B cell (primary cell): Measurements from ENCODE around the gene FXYD7. TPM values are rescaled to one million over a fixed set of nuclear protein-coding genes. Genes with fewer than 3 reads are reported as not detected.

Experiments used
- ATAC-seq: fragments of 200-7000 bp; cut with Tn5 transposase; one replicate; pipeline ENCODE4 v1.10.0; 2021; ENCODE audit warnings: low read depth, mild to moderate bottlenecking, moderate number of reproducible peaks, moderate library complexity
- CTCF ChIA-PET: fragments of 350-600 bp; sonication (Branson Sonifier 250); formaldehyde crosslinking; loops from one replicate; lab custom pipeline; 2021; ENCODE audit warnings: antibody characterized with exemption, inconsistent platforms; lab: Charles Lee
- POLR2A ChIA-PET: fragments of 350-600 bp; sonication (Branson Sonifier 250); formaldehyde crosslinking; loops from one replicate; lab custom pipeline; 2021; ENCODE audit warnings: antibody characterized with exemption; lab: Charles Lee
- DNase-seq: peaks from one replicate; pipeline ENCODE4 v3.0.0; 2013
- H2AFZ ChIP-seq: 2 replicates; pipeline ENCODE4 v1.6.1; 2012; ENCODE audit warnings: mild to moderate bottlenecking, low read depth, low read length; ENCODE audit not compliant: insufficient read depth, poor library complexity, severe bottlenecking
- H3K27ac ChIP-seq, 2 donors: 1 replicate in 1 of 2; 2 replicates in 1 of 2; pipeline ENCODE4 v1.5.1; 2012 to 2013; ENCODE audit warnings: low read length in 2 of 2, mild to moderate bottlenecking in 2 of 2, moderate library complexity in 1 of 2
- H3K27me3 ChIP-seq, 4 experiments: fragments of 200-600 bp in 1 of 4; sonication (generic) in 1 of 4; replicated peaks in 1 of 4; 1 replicate in 2 of 4; 2 replicates in 2 of 4; pipeline versions ENCODE4 v1.6.1 to v1.7.0; 2013 to 2016; ENCODE audit warnings: low read length in 3 of 4, mild to moderate bottlenecking in 2 of 4, mixed read lengths in 1 of 4, moderate library complexity in 1 of 4; ENCODE audit not compliant: insufficient read depth in 4 of 4, control insufficient read depth in 3 of 4; ENCODE audit errors: control extremely low read depth in 1 of 4
- H3K36me3 ChIP-seq, 2 experiments: replicated peaks in 1 of 2; 1 replicate in 1 of 2; 2 replicates in 1 of 2; pipeline versions ENCODE4 v1.6.1 to v1.7.1; 2013; ENCODE audit warnings: low read length in 1 of 2; ENCODE audit not compliant: insufficient read depth in 2 of 2, control insufficient read depth in 1 of 2; ENCODE audit errors: control extremely low read depth in 1 of 2, extremely low read depth in 1 of 2
- H3K4me1 ChIP-seq, 2 donors: fragments of 200-600 bp in 1 of 2; sonication (generic) in 1 of 2; 1 replicate in 1 of 2; 2 replicates in 1 of 2; pipeline versions ENCODE4 v1.5.1 to v1.6.1; 2013 to 2017; ENCODE audit warnings: low read length in 2 of 2; ENCODE audit not compliant: control insufficient read depth in 2 of 2, insufficient read depth in 2 of 2
- H3K4me2 ChIP-seq: replicated peaks from 2 replicates; pipeline ENCODE3; 2012; ENCODE audit warnings: mild to moderate bottlenecking, low read depth, low read length; ENCODE audit not compliant: poor library complexity, severe bottlenecking
- H3K4me3 ChIP-seq, 5 experiments: fragments of 200-600 bp in 1 of 5; sonication (generic) in 1 of 5; 1 replicate in 3 of 5; 2 replicates in 2 of 5; pipeline versions ENCODE4 v1.5.1 to v1.7.0; 2011 to 2016; ENCODE audit warnings: low read length in 4 of 5, mild to moderate bottlenecking in 4 of 5, low read depth in 2 of 5, control low read depth in 1 of 5, moderate library complexity in 1 of 5; ENCODE audit not compliant: insufficient read depth in 1 of 5; ENCODE audit errors: control extremely low read depth in 1 of 5, extremely low read depth in 1 of 5
- H3K79me2 ChIP-seq: fragments of 200-600 bp; sonication (generic); one replicate; pipeline ENCODE4 v1.6.0; 2016; ENCODE audit warnings: low read length; ENCODE audit not compliant: control insufficient read depth, insufficient read depth
- H3K9ac ChIP-seq: fragments of 200-600 bp; sonication (generic); 2 replicates; pipeline ENCODE4 v1.6.1; 2017; ENCODE audit warnings: mild to moderate bottlenecking, low read length, moderate library complexity
- H3K9me3 ChIP-seq, 3 donors: one replicate each; pipeline versions ENCODE4 v1.6.1 to v1.7.1; 2013; ENCODE audit warnings: low read length in 2 of 3; ENCODE audit not compliant: control insufficient read depth in 2 of 3, insufficient read depth in 1 of 3; ENCODE audit errors: control extremely low read depth in 1 of 3
- H4K20me1 ChIP-seq: 2 replicates; pipeline ENCODE4 v1.6.0; 2012; ENCODE audit warnings: mild to moderate bottlenecking, low read length; ENCODE audit not compliant: insufficient read depth, control insufficient read depth, poor library complexity, severe bottlenecking
- H3K27ac Mint-ChIP-seq: one replicate; pipeline ENCODE4 v1.8.0; 2021; ENCODE audit warnings: mixed read lengths
- H3K27me3 Mint-ChIP-seq: one replicate; pipeline ENCODE4 v1.8.0; 2021; ENCODE audit warnings: mixed read lengths
- H3K4me1 Mint-ChIP-seq: one replicate; pipeline ENCODE4 v1.8.0; 2021; ENCODE audit warnings: mixed read lengths
- H3K4me3 Mint-ChIP-seq: one replicate; pipeline ENCODE4 v1.8.0; 2021; ENCODE audit warnings: mixed read lengths
- H3K9me3 Mint-ChIP-seq: one replicate; pipeline ENCODE4 v1.8.0; 2022; ENCODE audit warnings: mixed read lengths; ENCODE audit not compliant: insufficient read depth
- EZH2 ChIP-seq: IDR thresholded peaks from 2 replicates; pipeline ENCODE4 v1.6.1; 2012; ENCODE audit warnings: borderline replicate concordance, low read depth, mild to moderate bottlenecking, moderate library complexity, low read length; ENCODE audit not compliant: insufficient read depth, poor library complexity, severe bottlenecking
- WGBS: methylation state at CpG from one replicate; pipeline ENCODE4 v1.1.5; 2013; ENCODE audit warnings: missing lambda C conversion rate; ENCODE audit not compliant: insufficient coverage; 5-methylcytosine and 5-hydroxymethylcytosine counted together
- intact Hi-C: fragments of 100-400 bp; cut with micrococcal nuclease; formaldehyde crosslinking; loops from one replicate; pipeline ENCODE4 v1.10.0; 2022
- polyA plus RNA-seq: library from polyadenylated mRNA; depleted of rRNA; stranded (reverse); fragments of >200 nt; gene quantifications from 2 replicates; pipeline ENCODE4 v1.2.3, GENCODE V29; 2012
- total RNA-seq, 2 donors: library from RNA; stranded (reverse); fragments of 120-200 nt in 1 of 2; gene quantifications; 1 replicate in 1 of 2; 2 replicates in 1 of 2; pipeline versions ENCODE4 v1.2.3 to v1.2.4, GENCODE V29; 2013 to 2022
- TF ChIP-seq, protein P1 (sequence below): fragments of 200-600 bp; IDR thresholded peaks from one replicate; pipeline ENCODE4 v1.8.0; 2022; ENCODE audit warnings: antibody characterized with exemption, mild to moderate bottlenecking

FXYD7 gene
- total and polyA plus RNA-seq, 2 donors (not counting 1 experiment from before 2014, with no cell fraction given): 3.8 to 27.4 TPM

GRCh38 chr19:35136977-35137702 is 5.9 kb upstream of the FXYD7 start:
- peaks cover 3% of the 10 kb centered on the region for H3K9me3 Mint-ChIP-seq
- H3K4me2 ChIP-seq: no peak overlapping the region
- peaks cover 12 to 43% of the 10 kb centered on the region in 2 donors for H3K4me1 ChIP-seq
- no peak overlapping the region for H3K4me3 ChIP-seq
- no peak overlapping the region for H3K27ac ChIP-seq
- WGBS: 50% methylated on average over 8 of the region's 9 CpGs
- H4K20me1 ChIP-seq: no peaks in the 10 kb centered on the region
- no peak overlapping the region for H3K27ac Mint-ChIP-seq
- ChIA-PET POLR2A (interaction anchor here (0.9 to 1.0 kb wide), 3 partner anchors 12 to 134 kb away, joined by 3 read pairs; no protein-coding TSS in a partner anchor), CTCF (interaction anchor here (1.0 to 5.9 kb wide), 10 partner anchors 14 to 358 kb away, joined by 3 to 65 read pairs (median 6); partner anchors contain the start of genes FXYD3 and USF2)
- H3K27me3 Mint-ChIP-seq: peaks cover 14% of the 10 kb centered on the region
- ATAC-seq (no peak), DNase-seq (peak; percentile 49)
- H3K79me2 ChIP-seq: no peaks in the 10 kb centered on the region
- H3K9me3 ChIP-seq: peaks cover 0 to 3% (median 0%) of the 10 kb centered on the region in 3 donors
- peaks cover 36% of the 10 kb centered on the region for H3K4me1 Mint-ChIP-seq
- H3K9ac ChIP-seq: no peak overlapping the region
- peaks cover 0 to 5% (median under 1%) of the 10 kb centered on the region in 4 experiments for H3K27me3 ChIP-seq
- no peaks in the 10 kb centered on the region for H3K36me3 ChIP-seq
- TF ChIP-seq, protein P1, sequence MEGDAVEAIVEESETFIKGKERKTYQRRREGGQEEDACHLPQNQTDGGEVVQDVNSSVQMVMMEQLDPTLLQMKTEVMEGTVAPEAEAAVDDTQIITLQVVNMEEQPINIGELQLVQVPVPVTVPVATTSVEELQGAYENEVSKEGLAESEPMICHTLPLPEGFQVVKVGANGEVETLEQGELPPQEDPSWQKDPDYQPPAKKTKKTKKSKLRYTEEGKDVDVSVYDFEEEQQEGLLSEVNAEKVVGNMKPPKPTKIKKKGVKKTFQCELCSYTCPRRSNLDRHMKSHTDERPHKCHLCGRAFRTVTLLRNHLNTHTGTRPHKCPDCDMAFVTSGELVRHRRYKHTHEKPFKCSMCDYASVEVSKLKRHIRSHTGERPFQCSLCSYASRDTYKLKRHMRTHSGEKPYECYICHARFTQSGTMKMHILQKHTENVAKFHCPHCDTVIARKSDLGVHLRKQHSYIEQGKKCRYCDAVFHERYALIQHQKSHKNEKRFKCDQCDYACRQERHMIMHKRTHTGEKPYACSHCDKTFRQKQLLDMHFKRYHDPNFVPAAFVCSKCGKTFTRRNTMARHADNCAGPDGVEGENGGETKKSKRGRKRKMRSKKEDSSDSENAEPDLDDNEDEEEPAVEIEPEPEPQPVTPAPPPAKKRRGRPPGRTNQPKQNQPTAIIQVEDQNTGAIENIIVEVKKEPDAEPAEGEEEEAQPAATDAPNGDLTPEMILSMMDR: no peak
- TF ChIP-seq EZH2: no peak
- intact Hi-C loops: no loop called here
- H3K4me3 Mint-ChIP-seq: no peak overlapping the region
- no peak overlapping the region for H2AFZ ChIP-seq

DNA sequence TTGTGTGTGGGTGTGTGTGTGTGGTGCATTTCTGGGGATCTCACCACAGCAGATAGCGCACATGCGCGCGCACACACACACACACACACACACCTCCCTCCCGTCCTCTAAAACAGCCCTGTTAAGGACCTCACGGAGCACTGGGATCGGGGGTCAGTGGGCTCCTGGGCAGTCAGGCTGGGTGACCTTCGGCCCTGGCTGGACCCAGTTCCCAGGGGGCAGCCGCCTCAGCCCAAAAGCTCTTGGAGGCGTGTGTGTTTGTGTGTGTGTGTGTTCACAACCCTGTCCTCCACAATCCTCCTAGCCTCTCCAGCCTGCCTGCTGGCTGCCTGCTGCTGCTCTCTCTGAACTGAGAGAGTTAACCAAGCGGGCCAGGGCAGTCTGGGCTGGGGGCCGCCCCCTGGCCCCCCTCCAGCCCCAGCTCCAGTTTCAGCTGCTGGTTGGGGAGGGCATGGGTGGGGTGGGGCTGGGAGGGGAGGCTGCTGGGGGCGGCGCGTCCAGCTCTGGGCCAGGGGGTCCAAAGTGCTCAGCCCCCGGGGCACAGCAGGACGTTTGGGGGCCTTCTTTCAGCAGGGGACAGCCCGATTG is 4.7 kb upstream of the FXYD7 start, which contains the start of gene FXYD1:
Gene FXYD1 (plus strand): TSS at position 520 of the 588 bp plus-strand sequence. CDS start 1,256 bp downstream, outside the sequence.
- DNase-seq (no peak), ATAC-seq (no peak)
- TF ChIP-seq, protein P1: no peak
- no peak for TF ChIP-seq EZH2
- peaks cover 0 to 12% (median 3%) of the 10 kb centered on the region in 4 experiments for H3K27me3 ChIP-seq
- H3K4me3 ChIP-seq: no peak within 1 kb of the TSS
- H3K36me3 ChIP-seq: no peaks in the 10 kb centered on the region
- no peak within 1 kb of the TSS for H3K4me2 ChIP-seq
- intact Hi-C loops: no loop called here
- Mint-ChIP-seq H3K4me1 (peaks cover 42% of the 10 kb centered on the region), H3K27ac (peak within 1 kb of the TSS; percentile 12), H3K9me3 (no peaks in the 10 kb centered on the region), H3K27me3 (peaks cover 14% of the 10 kb centered on the region), H3K4me3 (no peak within 1 kb of the TSS)
- no peaks in the 10 kb centered on the region for H4K20me1 ChIP-seq
- H3K9ac ChIP-seq: no peak within 1 kb of the TSS
- H2AFZ ChIP-seq: no peak within 1 kb of the TSS
- CTCF ChIA-PET: interaction anchor here (1.5 to 5.9 kb wide), 3 partner anchors 53 to 94 kb away, joined by 4 to 65 read pairs (median 8); no protein-coding TSS in a partner anchor
- H3K9me3 ChIP-seq: peaks cover 0 to 2% (median 0%) of the 10 kb centered on the region in 3 donors
- H3K79me2 ChIP-seq: no peaks in the 10 kb centered on the region
- peaks cover 22 to 54% of the 10 kb centered on the region in 2 donors for H3K4me1 ChIP-seq
- no peak within 1 kb of the TSS for H3K27ac ChIP-seq
- WGBS: 100% methylated on average over 2 of the region's 18 CpGs
- POLR2A ChIA-PET: no interaction called here
